Astrocyte (in vitro differentiated cells and primary cell): ENCODE measurements around the gene SUPT20HL2. TPM values are rescaled to one million over a fixed set of nuclear protein-coding genes. Genes with fewer than 3 reads are reported as not detected.

ENCODE experiments used
- DNase-seq: peaks from one replicate; pipeline ENCODE4 v3.0.0-alpha.2; 2010; ENCODE audit warnings: low read depth
- FAIRE-seq: peaks from 2 replicates; lab custom pipeline; 2011; peaks lifted over from hg19 to GRCh38; lab: Jason Lieb, UNC
- H2AFZ ChIP-seq: 2 replicates; pipeline ENCODE4 v1.6.0; 2012; ENCODE audit warnings: low read depth, low read length, inconsistent platforms
- H3K27ac ChIP-seq: 2 replicates; pipeline ENCODE4 v1.5.1; 2011; ENCODE audit warnings: low read depth, low read length, inconsistent platforms
- H3K27me3 ChIP-seq: 2 replicates; pipeline ENCODE4 v1.6.0; 2011; ENCODE audit warnings: low read length, inconsistent platforms; ENCODE audit not compliant: insufficient read depth
- H3K36me3 ChIP-seq: 2 replicates; pipeline ENCODE4 v1.5.1; 2011; ENCODE audit warnings: low read length, inconsistent platforms; ENCODE audit not compliant: insufficient read depth
- H3K4me1 ChIP-seq: 2 replicates; pipeline ENCODE4 v1.5.1; 2011; ENCODE audit warnings: low read length, inconsistent platforms; ENCODE audit not compliant: insufficient read depth
- H3K4me2 ChIP-seq: 2 replicates; pipeline ENCODE4 v1.6.0; 2012; ENCODE audit warnings: low read length, inconsistent platforms
- H3K4me3 ChIP-seq: 2 replicates; pipeline ENCODE4 v1.5.1; 2011; ENCODE audit warnings: low read depth, mild to moderate bottlenecking, low read length, inconsistent platforms; ENCODE audit not compliant: insufficient read depth
- H3K79me2 ChIP-seq: 2 replicates; pipeline ENCODE4 v1.6.0; 2012; ENCODE audit warnings: mild to moderate bottlenecking, low read length, inconsistent platforms; ENCODE audit not compliant: insufficient read depth
- H3K9ac ChIP-seq: 2 replicates; pipeline ENCODE4 v1.6.0; 2012; ENCODE audit warnings: mild to moderate bottlenecking, low read length, inconsistent platforms
- H3K9me3 ChIP-seq: 2 replicates; pipeline ENCODE4 v1.5.1; 2012; ENCODE audit warnings: low read depth, mild to moderate bottlenecking, low read length, inconsistent platforms; ENCODE audit not compliant: insufficient read depth
- H4K20me1 ChIP-seq: 2 replicates; pipeline ENCODE4 v1.6.0; 2012; ENCODE audit warnings: low read length, inconsistent platforms; ENCODE audit not compliant: insufficient read depth
- H3K27ac Mint-ChIP-seq: one replicate; pipeline ENCODE4 v1.8.0; 2021; ENCODE audit warnings: mild to moderate bottlenecking, mixed read lengths; ENCODE audit not compliant: unreplicated experiment
- H3K27me3 Mint-ChIP-seq: one replicate; pipeline ENCODE4 v1.8.0; 2021; ENCODE audit warnings: low read depth, mixed read lengths; ENCODE audit not compliant: unreplicated experiment
- H3K36me3 Mint-ChIP-seq: one replicate; pipeline ENCODE4 v1.8.0; 2021; ENCODE audit warnings: low read depth, mixed read lengths; ENCODE audit not compliant: unreplicated experiment
- H3K4me1 Mint-ChIP-seq: one replicate; pipeline ENCODE4 v1.8.0; 2021; ENCODE audit warnings: low read depth, mixed read lengths; ENCODE audit not compliant: unreplicated experiment
- H3K4me3 Mint-ChIP-seq: one replicate; pipeline ENCODE4 v1.8.0; 2021; ENCODE audit warnings: mild to moderate bottlenecking, moderate library complexity, mixed read lengths; ENCODE audit not compliant: unreplicated experiment
- H3K9me3 Mint-ChIP-seq: one replicate; pipeline ENCODE4 v1.8.0; 2021; ENCODE audit warnings: mild to moderate bottlenecking, mixed read lengths; ENCODE audit not compliant: unreplicated experiment
- CTCF ChIP-seq: IDR thresholded peaks from 2 replicates; pipeline ENCODE4 v1.5.1; 2011; ENCODE audit warnings: low read depth, mild to moderate bottlenecking, inconsistent platforms, low read length, moderate library complexity; ENCODE audit not compliant: insufficient read depth
- EZH2 ChIP-seq: IDR thresholded peaks from 2 replicates; pipeline ENCODE4 v1.6.1; 2012; ENCODE audit warnings: mild to moderate bottlenecking, low read length, inconsistent platforms; ENCODE audit not compliant: insufficient read depth
- total RNA-seq: library from RNA; stranded (reverse); gene quantifications from 2 replicates; pipeline ENCODE4 v1.2.1, GENCODE V29; 2021

Gene SUPT20HL2
- total RNA-seq, 1 donor from 2014 or later, result not detected

GRCh38 chrX:24357106-24357505 is 43.2 kb upstream of the SUPT20HL2 start:
- H3K79me2 ChIP-seq, result no peaks in the 10 kb centered on the region
- no peaks in the 10 kb centered on the region for H3K4me1 ChIP-seq
- peaks cover 2% of the 10 kb centered on the region for H3K27me3 Mint-ChIP-seq
- H3K9me3 Mint-ChIP-seq, result no peaks in the 10 kb centered on the region
- H3K36me3 ChIP-seq, result no peaks in the 10 kb centered on the region
- no peaks in the 10 kb centered on the region for H3K9me3 ChIP-seq
- FAIRE-seq (peak; percentile 94), DNase-seq (no peak)
- H3K27ac Mint-ChIP-seq, result no peak overlapping the region
- H3K4me1 Mint-ChIP-seq, result peaks cover 4% of the 10 kb centered on the region
- no peak overlapping the region for H2AFZ ChIP-seq
- no peaks in the 10 kb centered on the region for H4K20me1 ChIP-seq
- no peak overlapping the region for H3K9ac ChIP-seq
- no peaks in the 10 kb centered on the region for H3K27me3 ChIP-seq
- no peak overlapping the region for H3K27ac ChIP-seq
- no peak overlapping the region for H3K4me2 ChIP-seq
- H3K4me3 ChIP-seq, result no peak overlapping the region
- no peak for TF ChIP-seq CTCF
- TF ChIP-seq EZH2, result no peak
- H3K4me3 Mint-ChIP-seq, result no peak overlapping the region
- H3K36me3 Mint-ChIP-seq, result no peaks in the 10 kb centered on the region

GRCh38 chrX:24355095-24355494 is 41.2 kb upstream of the SUPT20HL2 start:
- H3K9ac ChIP-seq, result no peak overlapping the region
- no peaks in the 10 kb centered on the region for H4K20me1 ChIP-seq
- Mint-ChIP-seq H3K4me3 (no peak overlapping the region), H3K27ac (no peak overlapping the region), H3K4me1 (peaks cover 4% of the 10 kb centered on the region), H3K27me3 (no peaks in the 10 kb centered on the region), H3K36me3 (no peaks in the 10 kb centered on the region), H3K9me3 (no peaks in the 10 kb centered on the region)
- TF ChIP-seq CTCF, result no peak
- H3K9me3 ChIP-seq, result no peaks in the 10 kb centered on the region
- H3K4me3 ChIP-seq, result no peak overlapping the region
- no peaks in the 10 kb centered on the region for H3K4me1 ChIP-seq
- no peaks in the 10 kb centered on the region for H3K27me3 ChIP-seq
- no peaks in the 10 kb centered on the region for H3K79me2 ChIP-seq
- FAIRE-seq (peak; percentile 91), DNase-seq (no peak)
- H2AFZ ChIP-seq, result no peak overlapping the region
- H3K27ac ChIP-seq, result no peak overlapping the region
- H3K4me2 ChIP-seq, result no peak overlapping the region
- no peaks in the 10 kb centered on the region for H3K36me3 ChIP-seq

GRCh38 chrX:24350217-24350616 is 36.3 kb upstream of the SUPT20HL2 start:
- FAIRE-seq, result no peak
- H3K9me3 Mint-ChIP-seq, result no peaks in the 10 kb centered on the region
- H2AFZ ChIP-seq, result no peak overlapping the region

More at GRCh38 chrX:24350217-24350616, 36.3 kb upstream of the SUPT20HL2 start:
- Histone ChIP-seq H4K20me1 (no peaks in the 10 kb centered on the region), H3K27me3 (no peaks in the 10 kb centered on the region), H3K4me1 (no peaks in the 10 kb centered on the region), H3K27ac (no peak overlapping the region), H3K9ac (no peak overlapping the region), H3K4me2 (no peak overlapping the region), H3K36me3 (no peaks in the 10 kb centered on the region), H3K4me3 (no peak overlapping the region), H3K9me3 (no peaks in the 10 kb centered on the region), H3K79me2 (no peaks in the 10 kb centered on the region)
- no peak for TF ChIP-seq EZH2
- Mint-ChIP-seq H3K4me1 (no peaks in the 10 kb centered on the region), H3K27ac (no peak overlapping the region), H3K4me3 (no peak overlapping the region), H3K27me3 (no peaks in the 10 kb centered on the region), H3K36me3 (no peaks in the 10 kb centered on the region)
- DNase-seq, result no peak
